Neural progenitor cell (in vitro differentiated cells): ENCODE results near the gene WDR72. TPM values are rescaled to one million over a fixed set of nuclear protein-coding genes. Genes with fewer than 3 reads are reported as not detected.
"Not testable (repeated sequence)": the region's sequence is repeated elsewhere in the genome, so short reads cannot be mapped to it uniquely, and the experiment has no call there.

ENCODE experiments used
- DNase-seq: peaks from one replicate; pipeline ENCODE4 v3.0.0-alpha.2; 2016; ENCODE audit warnings: low spot score
- H2AFZ ChIP-seq: fragments of 200-600 bp; sonication (generic); replicated peaks from 2 replicates; pipeline ENCODE4 v1.6.1; 2016; ENCODE audit warnings: antibody characterized with exemption
- H3F3A ChIP-seq: fragments of 200-600 bp; sonication (generic); 2 replicates; pipeline ENCODE4 v1.6.1; 2016; ENCODE audit warnings: antibody characterized with exemption, low read depth
- H3K27ac ChIP-seq: fragments of 200-600 bp; sonication (generic); 2 replicates; pipeline ENCODE4 v1.5.1; 2016; ENCODE audit warnings: mild to moderate bottlenecking
- H3K27me3 ChIP-seq: fragments of 200-600 bp; sonication (generic); 2 replicates; pipeline ENCODE4 v1.6.1; 2016; ENCODE audit warnings: mild to moderate bottlenecking, moderate library complexity
- H3K36me3 ChIP-seq: fragments of 200-600 bp; sonication (generic); 2 replicates; pipeline ENCODE4 v1.5.1; 2016
- H3K4me1 ChIP-seq: fragments of 200-600 bp; sonication (generic); 2 replicates; pipeline ENCODE4 v1.6.1; 2016; ENCODE audit warnings: mixed run types
- H3K4me2 ChIP-seq: fragments of 200-600 bp; sonication (generic); 2 replicates; pipeline ENCODE4 v1.6.1; 2016
- H3K4me3 ChIP-seq: fragments of 200-600 bp; sonication (generic); 2 replicates; pipeline ENCODE4 v1.5.1; 2016
- H3K79me2 ChIP-seq: fragments of 200-600 bp; sonication (generic); 2 replicates; pipeline ENCODE4 v1.6.1; 2016; ENCODE audit warnings: low read depth
- H3K9ac ChIP-seq: fragments of 200-600 bp; sonication (generic); 2 replicates; pipeline ENCODE4 v1.6.1; 2016
- H3K9me3 ChIP-seq: fragments of 200-600 bp; sonication (generic); 2 replicates; pipeline ENCODE4 v1.5.1; 2016; ENCODE audit warnings: low read depth
- H4K20me1 ChIP-seq: fragments of 200-600 bp; sonication (generic); 2 replicates; pipeline ENCODE4 v1.6.1; 2016; ENCODE audit warnings: low read depth
- H3K27ac Mint-ChIP-seq: 3 replicates; pipeline ENCODE4 v1.8.0; 2021; ENCODE audit warnings: mixed read lengths
- H3K27me3 Mint-ChIP-seq: 2 replicates; pipeline ENCODE4 v1.8.0; 2022; ENCODE audit warnings: low read depth, mild to moderate bottlenecking, inconsistent platforms, moderate library complexity, mixed read lengths; ENCODE audit not compliant: insufficient read depth
- H3K36me3 Mint-ChIP-seq: 3 replicates; pipeline ENCODE4 v1.8.0; 2021; ENCODE audit warnings: mixed read lengths
- H3K4me1 Mint-ChIP-seq: 3 replicates; pipeline ENCODE4 v1.8.0; 2021; ENCODE audit warnings: mixed read lengths
- H3K4me3 Mint-ChIP-seq: 3 replicates; pipeline ENCODE4 v1.8.0; 2021; ENCODE audit warnings: mild to moderate bottlenecking, moderate library complexity, mixed read lengths
- H3K9me3 Mint-ChIP-seq: 3 replicates; pipeline ENCODE4 v1.8.0; 2020; ENCODE audit warnings: mixed read lengths
- EZH2 ChIP-seq: fragments of 200-600 bp; sonication (generic); IDR thresholded peaks from 2 replicates; pipeline ENCODE4 v1.6.1; 2017; ENCODE audit warnings: antibody characterized with exemption, mild to moderate bottlenecking, moderate library complexity
- EZH2phosphoT487 ChIP-seq: fragments of 200-600 bp; sonication (generic); IDR thresholded peaks from 2 replicates; pipeline ENCODE4 v1.6.1; 2017; ENCODE audit warnings: antibody characterized with exemption
- total RNA-seq: library from RNA; depleted of rRNA; stranded (reverse); fragments of >200 nt; gene quantifications from 2 replicates; pipeline ENCODE4 v1.2.3, GENCODE V29; 2015; ENCODE audit warnings: low replicate concordance
- TF ChIP-seq, protein P1 (sequence below): fragments of 200-600 bp; sonication (generic); IDR thresholded peaks from 2 replicates; pipeline ENCODE4 v1.5.1; 2017; ENCODE audit warnings: antibody characterized with exemption, mild to moderate bottlenecking

WDR72 gene
- total RNA-seq, 1 donor from 2014 or later = 4.6 TPM

GRCh38 chr15:53548236-53548635, 211.2 kb downstream of the WDR72 start:
- H3K9me3 Mint-ChIP-seq = peaks cover 4% of the 10 kb centered on the region
- peaks cover 29% of the 10 kb centered on the region for H3K4me1 Mint-ChIP-seq
- Histone ChIP-seq H3K27me3 (no peaks in the 10 kb centered on the region), H3K4me3 (no peak overlapping the region), H3K9me3 (no peaks in the 10 kb centered on the region), H2AFZ (no peak overlapping the region), H3F3A (no peaks in the 10 kb centered on the region), H3K4me2 (no peak overlapping the region), H3K79me2 (no peaks in the 10 kb centered on the region), H3K9ac (no peak overlapping the region), H3K36me3 (no peaks in the 10 kb centered on the region), H3K27ac (no peak overlapping the region), H3K4me1 (peaks cover 4% of the 10 kb centered on the region), H4K20me1 (no peaks in the 10 kb centered on the region)
- no peak for TF ChIP-seq EZH2
- TF ChIP-seq, protein P1, sequence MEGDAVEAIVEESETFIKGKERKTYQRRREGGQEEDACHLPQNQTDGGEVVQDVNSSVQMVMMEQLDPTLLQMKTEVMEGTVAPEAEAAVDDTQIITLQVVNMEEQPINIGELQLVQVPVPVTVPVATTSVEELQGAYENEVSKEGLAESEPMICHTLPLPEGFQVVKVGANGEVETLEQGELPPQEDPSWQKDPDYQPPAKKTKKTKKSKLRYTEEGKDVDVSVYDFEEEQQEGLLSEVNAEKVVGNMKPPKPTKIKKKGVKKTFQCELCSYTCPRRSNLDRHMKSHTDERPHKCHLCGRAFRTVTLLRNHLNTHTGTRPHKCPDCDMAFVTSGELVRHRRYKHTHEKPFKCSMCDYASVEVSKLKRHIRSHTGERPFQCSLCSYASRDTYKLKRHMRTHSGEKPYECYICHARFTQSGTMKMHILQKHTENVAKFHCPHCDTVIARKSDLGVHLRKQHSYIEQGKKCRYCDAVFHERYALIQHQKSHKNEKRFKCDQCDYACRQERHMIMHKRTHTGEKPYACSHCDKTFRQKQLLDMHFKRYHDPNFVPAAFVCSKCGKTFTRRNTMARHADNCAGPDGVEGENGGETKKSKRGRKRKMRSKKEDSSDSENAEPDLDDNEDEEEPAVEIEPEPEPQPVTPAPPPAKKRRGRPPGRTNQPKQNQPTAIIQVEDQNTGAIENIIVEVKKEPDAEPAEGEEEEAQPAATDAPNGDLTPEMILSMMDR = no peak
- TF ChIP-seq EZH2phosphoT487 = no peak
- no peak for DNase-seq
- H3K4me3 Mint-ChIP-seq = no peak overlapping the region
- no peaks in the 10 kb centered on the region for H3K36me3 Mint-ChIP-seq
- no peak overlapping the region for H3K27ac Mint-ChIP-seq
- peaks cover 2% of the 10 kb centered on the region for H3K27me3 Mint-ChIP-seq

GRCh38 chr15:53540626-53541300, 218.7 kb downstream of the WDR72 start:
- not testable (repeated sequence) for H3K27me3 Mint-ChIP-seq

DNA sequence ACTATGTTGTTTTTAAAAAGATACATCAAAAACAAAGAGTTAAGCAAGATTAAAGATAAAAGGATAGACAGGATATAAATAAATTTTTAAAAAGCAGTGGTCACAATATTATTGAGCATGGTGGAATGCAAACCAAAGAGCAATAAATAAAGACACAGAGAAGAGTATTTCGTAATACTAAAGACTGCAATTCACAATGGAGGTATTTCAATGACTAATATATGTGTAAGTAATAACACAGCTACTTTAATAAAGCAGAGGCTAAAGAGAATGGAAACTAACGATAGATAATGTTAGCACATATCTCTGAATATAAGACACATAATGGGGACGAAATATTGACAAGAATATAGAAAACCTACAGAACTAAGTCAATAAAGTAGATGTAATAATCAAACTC, 219.6 kb downstream of the WDR72 start:
- H3F3A ChIP-seq = no peaks in the 10 kb centered on the region
- H4K20me1 ChIP-seq = no peaks in the 10 kb centered on the region
- H3K36me3 Mint-ChIP-seq = no peaks in the 10 kb centered on the region
- H3K27me3 Mint-ChIP-seq = peaks cover 4% of the 10 kb centered on the region
- H3K4me3 Mint-ChIP-seq = no peak overlapping the region
- TF ChIP-seq, protein P1 = no peak
- no peak for TF ChIP-seq EZH2
- no peak overlapping the region for H3K9ac ChIP-seq
- H3K9me3 Mint-ChIP-seq = peaks cover 8% of the 10 kb centered on the region
- H3K27ac ChIP-seq = no peak overlapping the region
- no peak overlapping the region for H3K27ac Mint-ChIP-seq
- no peak overlapping the region for H2AFZ ChIP-seq
- no peaks in the 10 kb centered on the region for H3K79me2 ChIP-seq
- H3K27me3 ChIP-seq = no peaks in the 10 kb centered on the region
- DNase-seq = no peak
- peaks cover 25% of the 10 kb centered on the region for H3K4me1 Mint-ChIP-seq
- H3K4me3 ChIP-seq = no peak overlapping the region
- no peaks in the 10 kb centered on the region for H3K36me3 ChIP-seq
- no peaks in the 10 kb centered on the region for H3K9me3 ChIP-seq
- H3K4me2 ChIP-seq = no peak overlapping the region
- H3K4me1 ChIP-seq = peaks cover 16% of the 10 kb centered on the region

More at GRCh38 chr15:53540626-53541300, 218.7 kb downstream of the WDR72 start:
- H2AFZ ChIP-seq, H4K20me1 ChIP-seq, H3K9me3 Mint-ChIP-seq, H3F3A ChIP-seq, H3K4me2 ChIP-seq, H3K4me3 ChIP-seq, H3K4me3 Mint-ChIP-seq, H3K9me3 ChIP-seq, H3K9ac ChIP-seq, DNase-seq, H3K27ac ChIP-seq, H3K36me3 Mint-ChIP-seq, H3K79me2 ChIP-seq, H3K27me3 ChIP-seq, H3K27ac Mint-ChIP-seq, H3K36me3 ChIP-seq: not testable (repeated sequence)
- H3K4me1 Mint-ChIP-seq = peaks cover 17% of the 10 kb centered on the region
- peaks cover 16% of the 10 kb centered on the region for H3K4me1 ChIP-seq

DNA sequence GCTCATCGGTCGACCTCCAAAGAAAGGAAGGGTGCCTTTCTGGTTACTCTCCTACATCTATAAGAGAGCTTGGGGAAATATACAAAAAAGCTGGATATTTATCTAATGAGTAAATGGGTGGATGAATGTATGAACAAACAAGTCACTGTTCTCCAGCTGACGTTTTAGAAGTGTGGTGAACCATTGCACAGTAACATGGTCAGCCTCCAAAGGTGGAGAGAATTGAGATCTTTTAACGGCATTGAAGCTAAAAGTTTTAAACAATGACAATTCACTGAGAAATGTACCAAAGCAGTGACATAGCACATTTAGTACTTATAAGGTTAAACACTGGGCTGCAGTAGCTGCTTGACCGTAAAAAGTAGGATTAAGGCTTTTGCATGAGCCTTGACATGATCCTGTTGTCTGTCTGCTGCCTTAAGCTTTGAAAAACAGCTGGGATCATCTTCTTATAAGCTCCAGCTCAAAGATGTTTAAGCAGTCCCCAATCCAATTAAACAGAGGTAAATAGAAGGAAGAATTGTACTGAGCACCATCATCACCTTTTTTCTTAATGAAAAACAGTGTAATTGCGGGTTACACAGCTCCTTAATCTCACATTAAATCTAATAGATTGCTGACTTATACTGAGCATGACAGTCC, 222.9 kb downstream of the WDR72 start:
- peak; percentile 46 for DNase-seq
- Histone ChIP-seq H3K36me3 (no peaks in the 10 kb centered on the region), H3K4me3 (no peak overlapping the region), H3F3A (no peaks in the 10 kb centered on the region), H3K4me2 (no peak overlapping the region), H2AFZ (no peak overlapping the region), H3K27me3 (no peaks in the 10 kb centered on the region), H3K27ac (no peak overlapping the region), H3K4me1 (peaks cover 16% of the 10 kb centered on the region), H3K9ac (no peak overlapping the region), H3K9me3 (no peaks in the 10 kb centered on the region), H3K79me2 (no peaks in the 10 kb centered on the region), H4K20me1 (no peaks in the 10 kb centered on the region)
- Mint-ChIP-seq H3K27ac (peak overlapping the region; percentile 8), H3K4me1 (peaks cover 25% of the 10 kb centered on the region), H3K9me3 (peaks cover 5% of the 10 kb centered on the region), H3K36me3 (no peaks in the 10 kb centered on the region), H3K27me3 (peaks cover 4% of the 10 kb centered on the region), H3K4me3 (no peak overlapping the region)
- peak; percentile 92 for TF ChIP-seq EZH2phosphoT487
- TF ChIP-seq EZH2 = no peak
- TF ChIP-seq, protein P1 = no peak
